GM12872 (cell line): ENCODE results near the gene C22orf15.

Source experiments
- TF ChIP-seq, protein P1 (sequence below): IDR thresholded peaks from 3 replicates; pipeline ENCODE4 v1.5.1; 2011; ENCODE audit warnings: low read depth, mild to moderate bottlenecking, low read length, moderate library complexity; ENCODE audit not compliant: insufficient read depth

The C22orf15 gene

GRCh38 chr22:23762842-23763578 lies at the start of gene C22orf15:
Gene C22orf15 (plus strand): TSS chr22:23762990. CDS start chr22:23763307, 317 bp downstream.
- TF ChIP-seq, protein P1, sequence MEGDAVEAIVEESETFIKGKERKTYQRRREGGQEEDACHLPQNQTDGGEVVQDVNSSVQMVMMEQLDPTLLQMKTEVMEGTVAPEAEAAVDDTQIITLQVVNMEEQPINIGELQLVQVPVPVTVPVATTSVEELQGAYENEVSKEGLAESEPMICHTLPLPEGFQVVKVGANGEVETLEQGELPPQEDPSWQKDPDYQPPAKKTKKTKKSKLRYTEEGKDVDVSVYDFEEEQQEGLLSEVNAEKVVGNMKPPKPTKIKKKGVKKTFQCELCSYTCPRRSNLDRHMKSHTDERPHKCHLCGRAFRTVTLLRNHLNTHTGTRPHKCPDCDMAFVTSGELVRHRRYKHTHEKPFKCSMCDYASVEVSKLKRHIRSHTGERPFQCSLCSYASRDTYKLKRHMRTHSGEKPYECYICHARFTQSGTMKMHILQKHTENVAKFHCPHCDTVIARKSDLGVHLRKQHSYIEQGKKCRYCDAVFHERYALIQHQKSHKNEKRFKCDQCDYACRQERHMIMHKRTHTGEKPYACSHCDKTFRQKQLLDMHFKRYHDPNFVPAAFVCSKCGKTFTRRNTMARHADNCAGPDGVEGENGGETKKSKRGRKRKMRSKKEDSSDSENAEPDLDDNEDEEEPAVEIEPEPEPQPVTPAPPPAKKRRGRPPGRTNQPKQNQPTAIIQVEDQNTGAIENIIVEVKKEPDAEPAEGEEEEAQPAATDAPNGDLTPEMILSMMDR = no peak

DNA sequence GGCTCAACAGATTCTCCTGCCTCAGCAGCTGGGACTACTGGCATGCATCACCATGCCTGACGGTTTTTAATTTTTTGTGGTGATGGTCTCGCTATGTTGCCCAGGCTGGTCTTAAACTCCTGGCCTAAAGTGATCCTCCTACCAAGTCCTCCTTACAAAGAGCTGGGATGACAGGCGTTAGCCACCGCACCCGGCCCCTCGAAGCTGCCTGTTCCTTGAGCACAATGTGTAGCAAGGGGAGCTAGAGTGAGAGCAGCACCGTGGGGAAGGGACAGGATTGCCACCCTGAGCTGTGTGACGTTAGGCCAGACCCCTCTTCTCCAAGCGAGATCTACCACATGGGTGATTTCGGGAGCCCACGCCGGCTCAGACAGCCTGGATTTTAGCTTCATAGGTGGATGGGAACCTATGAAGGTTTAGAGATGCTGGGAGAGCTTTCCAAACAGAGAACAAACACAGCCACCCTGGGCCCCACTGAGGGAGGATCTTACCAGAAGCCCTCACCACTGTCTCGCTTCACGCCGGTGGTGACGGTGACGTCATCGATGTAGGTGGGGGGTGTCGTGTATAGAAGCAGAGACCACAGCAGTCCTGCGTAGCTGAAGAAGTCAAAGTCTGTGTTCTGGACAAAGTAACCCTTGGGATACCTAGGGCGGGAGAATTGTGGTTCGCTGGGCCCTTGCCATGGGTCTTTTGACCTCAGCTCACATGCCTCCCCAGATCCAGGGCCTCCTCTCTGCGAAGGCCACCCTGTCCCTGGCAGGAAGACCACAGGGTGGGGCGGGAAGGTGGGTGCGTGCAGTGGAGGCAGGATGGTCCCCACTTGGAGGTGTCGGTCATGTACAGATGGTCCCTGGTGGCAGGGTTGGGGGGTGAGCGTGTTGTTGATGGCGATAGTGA lies 48.8 kb upstream of the C22orf15 start:
- TF ChIP-seq, protein P1 = no peak

DNA sequence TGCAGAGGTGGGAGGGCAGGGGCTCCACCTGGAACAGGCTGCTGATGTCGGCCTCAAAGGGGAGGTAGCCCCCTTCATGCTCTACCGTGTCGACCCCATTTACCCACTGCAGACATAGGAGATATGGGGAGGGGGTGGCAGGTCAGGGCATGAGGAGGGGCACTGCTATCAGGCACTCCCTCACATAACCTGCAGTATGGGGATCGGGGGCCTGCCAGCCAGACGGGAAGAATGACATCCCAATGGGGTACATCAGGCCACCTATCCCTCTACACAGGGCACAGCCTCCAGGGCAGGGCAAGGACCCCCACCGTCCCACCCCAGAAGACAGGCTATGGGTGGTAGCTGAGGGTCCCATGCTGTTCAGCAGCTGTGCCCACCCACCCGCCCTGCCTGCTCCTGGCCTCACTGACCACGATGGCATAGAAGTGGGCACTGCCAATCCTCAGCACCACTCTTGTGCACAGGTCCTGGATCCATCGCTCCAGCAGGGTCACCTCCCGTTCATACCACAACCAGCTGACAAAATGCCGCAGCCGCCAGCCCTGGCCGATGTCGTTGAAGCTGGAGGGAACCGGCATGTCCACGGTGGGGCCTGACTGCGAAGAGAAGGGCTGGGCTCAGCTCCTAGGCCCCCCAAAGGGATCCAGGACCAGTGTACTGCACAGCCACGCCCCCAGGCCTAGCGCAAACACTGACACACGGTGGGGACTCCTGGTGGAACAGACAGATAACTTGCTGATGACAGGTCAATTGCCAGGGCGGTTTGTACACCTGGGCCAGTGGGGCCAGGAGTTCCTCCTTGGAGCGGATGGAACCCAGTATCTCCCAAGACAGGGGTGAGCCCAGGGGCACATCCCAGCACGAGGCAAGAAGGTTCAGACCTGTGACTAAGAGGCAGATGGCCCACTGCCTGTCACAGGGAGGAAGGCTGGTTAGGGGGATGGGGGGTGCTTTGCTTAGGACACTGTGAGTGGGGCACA lies 47.9 kb upstream of the C22orf15 start:
- TF ChIP-seq, protein P1 = no peak

GRCh38 chr22:23715806-23716375 lies 46.9 kb upstream of the C22orf15 start:
- TF ChIP-seq, protein P1 = no peak

DNA sequence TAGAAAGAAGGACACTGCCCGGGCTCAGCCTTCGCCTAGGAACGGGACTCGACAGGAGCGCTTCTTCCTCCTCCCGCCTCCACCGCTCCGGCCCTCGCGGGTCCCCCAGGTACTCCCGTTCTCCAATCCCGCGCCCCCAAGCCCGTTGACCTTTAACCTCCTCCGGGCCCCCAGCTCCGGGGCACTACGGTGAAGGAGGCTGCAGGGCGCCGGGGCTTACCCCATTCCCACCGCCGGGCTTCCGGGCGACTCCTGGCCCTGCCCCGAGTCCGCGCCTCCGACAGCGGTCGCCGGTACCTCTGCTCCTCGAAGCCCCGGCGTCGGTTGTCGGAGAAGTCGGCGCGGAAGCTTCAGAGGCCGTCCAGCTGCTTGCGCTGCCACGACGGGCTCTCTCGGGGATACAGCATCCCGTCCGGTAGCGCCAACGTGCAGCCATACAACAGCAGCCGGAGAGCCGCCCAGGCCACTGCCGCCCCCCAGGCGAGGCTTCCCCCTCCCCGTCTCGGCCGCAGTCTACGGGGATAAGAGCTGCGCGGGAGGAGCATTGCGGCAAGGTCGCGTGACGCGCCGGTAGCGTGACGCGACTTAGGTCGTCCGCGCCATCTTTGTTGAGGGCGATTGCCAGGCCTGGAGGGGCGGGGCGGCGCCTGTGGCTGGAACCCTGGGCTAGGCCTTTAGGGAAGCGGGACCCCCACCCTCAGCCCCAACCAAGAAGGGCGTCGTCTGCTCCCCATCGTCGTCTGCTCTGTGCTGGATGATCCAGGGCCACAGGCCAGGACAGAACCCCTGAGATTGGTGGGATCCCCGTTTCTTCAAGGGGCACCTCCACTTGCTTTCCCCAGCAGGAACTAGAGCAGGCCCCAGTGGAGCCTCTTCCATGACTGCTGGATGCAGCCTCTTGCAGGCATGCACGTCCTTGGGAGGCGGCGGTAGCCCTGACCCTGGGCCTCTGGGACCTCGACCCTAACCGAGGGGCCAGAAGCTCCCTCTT lies 45.7 kb upstream of the C22orf15 start:
- TF ChIP-seq, protein P1 = no peak
